Uterus (tissue), 4 donors: Measurements from ENCODE around the gene SH3BGR. TPM values are rescaled to one million over a fixed set of nuclear protein-coding genes. Genes with fewer than 3 reads are reported as not detected.
A peak's percentile ranks its signal among the peaks of the same experiment; 100 is the strongest.

Experiments used
- DNase-seq, 2 donors: peaks; one replicate each; pipeline ENCODE4 v3.0.0-alpha.2; 2019 to 2020
- H3K27ac ChIP-seq, 2 donors: fragments of 200-600 bp; sonication (generic); 1 replicate in 1 of 2; 2 replicates in 1 of 2; pipeline ENCODE4 v1.5.1; 2016 to 2018
- H3K27me3 ChIP-seq, 2 donors: fragments of 200-600 bp; sonication (generic); one replicate each; pipeline ENCODE4 v1.5.1; 2018 to 2019; ENCODE audit warnings: control low read depth in 1 of 2
- H3K36me3 ChIP-seq, 2 donors: fragments of 200-600 bp; sonication (generic); one replicate each; pipeline ENCODE4 v1.5.1; 2019; ENCODE audit warnings: control low read depth in 1 of 2
- H3K4me1 ChIP-seq, 2 donors: fragments of 200-600 bp; sonication (generic); one replicate each; pipeline ENCODE4 v1.5.1; 2018 to 2019; ENCODE audit warnings: control low read depth in 1 of 2
- H3K4me3 ChIP-seq, 2 donors: fragments of 200-600 bp; sonication (generic); 1 replicate in 1 of 2; 2 replicates in 1 of 2; pipeline ENCODE4 v1.5.1; 2018 to 2019; ENCODE audit warnings: mild to moderate bottlenecking in 1 of 2
- H3K9me3 ChIP-seq, 2 donors: fragments of 200-600 bp; sonication (generic); one replicate each; pipeline ENCODE4 v1.5.1; 2019; ENCODE audit warnings: control low read depth in 1 of 2
- CTCF ChIP-seq, 4 experiments: fragments of 200-600 bp in 2 of 4; fragments of 450-650 bp in 2 of 4; sonication (generic) in 2 of 4; IDR thresholded peaks; one replicate each; pipeline ENCODE4 v1.5.1; 2016 to 2019; ENCODE audit warnings: antibody characterized with exemption in 4 of 4, mild to moderate bottlenecking in 2 of 4, moderate library complexity in 1 of 4
- POLR2A ChIP-seq, 2 donors: fragments of 450-650 bp; IDR thresholded peaks; one replicate each; pipeline ENCODE4 v1.6.1; 2016; ENCODE audit warnings: antibody characterized with exemption in 2 of 2, mild to moderate bottlenecking in 1 of 2, moderate library complexity in 1 of 2
- intact Hi-C: fragments of 100-400 bp; cut with DNase I; formaldehyde crosslinking; loops from one replicate; pipeline ENCODE4 v1.15.1; 2023; ENCODE audit warnings: low total_unique reads
- total RNA-seq, 4 donors: library from RNA; depleted of rRNA in 3 of 4; stranded (reverse); fragments of >200 nt in 3 of 4; gene quantifications; one replicate each; pipeline versions ENCODE4 v1.1.0 to v1.2.4, GENCODE V29; 2014 to 2023
- donor health status: DM: yes; HTN: yes; CAD: no.

The SH3BGR gene
- total RNA-seq, 4 donors from 2014 or later, result 1.1 to 27.9 (median 8.1) TPM; not detected in 1

- Histone ChIP-seq H3K4me1 (no peaks in the 10 kb centered on the region), H3K36me3 (no peaks in the 10 kb centered on the region), H3K9me3 (no peaks in the 10 kb centered on the region), H3K27me3 (no peaks in the 10 kb centered on the region), H3K4me3 (no peak overlapping the region), H3K27ac (peak overlapping the region in 1 of 2 donors; percentile 20)
- intact Hi-C loops, result no loop called here
- TF ChIP-seq POLR2A (IDR thresholded peaks at IDR 0.05) (no peak), CTCF (IDR thresholded peaks at IDR 0.05) (no peak)
- DNase-seq, result no peak
Measured at GRCh38 chr21:39452207-39452969, 618 bp downstream of the SH3BGR start.

GRCh38 chr21:39452970-39453342 is 1.2 kb downstream of the SH3BGR start:
- H3K36me3 ChIP-seq, result no peaks in the 10 kb centered on the region
- H3K27ac ChIP-seq, result no peak overlapping the region
- no peak overlapping the region for H3K4me3 ChIP-seq
- no peak for TF ChIP-seq POLR2A (IDR thresholded peaks at IDR 0.05)
- no peak for TF ChIP-seq CTCF (IDR thresholded peaks at IDR 0.05)
- H3K27me3 ChIP-seq, result no peaks in the 10 kb centered on the region
- DNase-seq, result no peak
- H3K4me1 ChIP-seq, result no peaks in the 10 kb centered on the region
- H3K9me3 ChIP-seq, result no peaks in the 10 kb centered on the region
- intact Hi-C loops, result no loop called here

- Histone ChIP-seq H3K9me3 (no peaks in the 10 kb centered on the region), H3K27ac (no peak overlapping the region), H3K36me3 (no peaks in the 10 kb centered on the region), H3K4me1 (no peaks in the 10 kb centered on the region), H3K27me3 (no peaks in the 10 kb centered on the region), H3K4me3 (no peak overlapping the region)
- intact Hi-C loops, result no loop called here
- no peak for DNase-seq
- TF ChIP-seq POLR2A (IDR thresholded peaks at IDR 0.05), result no peak
- no peak for TF ChIP-seq CTCF (IDR thresholded peaks at IDR 0.05)
Measured at GRCh38 chr21:39453571-39454179, 1.9 kb downstream of the SH3BGR start.

GRCh38 chr21:39454949-39455668 is 3.3 kb downstream of the SH3BGR start:
- H3K27ac ChIP-seq, result no peak overlapping the region
- H3K4me3 ChIP-seq, result no peak overlapping the region
- no peaks in the 10 kb centered on the region for H3K27me3 ChIP-seq
- H3K36me3 ChIP-seq, result no peaks in the 10 kb centered on the region
- no peaks in the 10 kb centered on the region for H3K9me3 ChIP-seq
- H3K4me1 ChIP-seq, result no peaks in the 10 kb centered on the region
- TF ChIP-seq CTCF (IDR thresholded peaks at IDR 0.05) (no peak), POLR2A (IDR thresholded peaks at IDR 0.05) (no peak)
- intact Hi-C loops, result no loop called here
- no peak for DNase-seq

GRCh38 chr21:39456665-39457064 is 4.9 kb downstream of the SH3BGR start:
- intact Hi-C loops, result no loop called here
- no peaks in the 10 kb centered on the region for H3K27me3 ChIP-seq
- TF ChIP-seq POLR2A (IDR thresholded peaks at IDR 0.05) (no peak), CTCF (IDR thresholded peaks at IDR 0.05) (no peak)
- H3K27ac ChIP-seq, result no peak overlapping the region
- no peak for DNase-seq
- H3K36me3 ChIP-seq, result no peaks in the 10 kb centered on the region
- no peak overlapping the region for H3K4me3 ChIP-seq
- no peaks in the 10 kb centered on the region for H3K9me3 ChIP-seq
- H3K4me1 ChIP-seq, result no peaks in the 10 kb centered on the region
